Raji (cell line): Measurements from ENCODE around the gene GABBR2.

Experiments used
- POLR2A ChIP-seq: IDR thresholded peaks from 2 replicates; pipeline ENCODE4 v1.6.1; 2011; ENCODE audit warnings: low read depth, low read length, control low read depth; ENCODE audit not compliant: insufficient read depth

GABBR2 gene

DNA sequence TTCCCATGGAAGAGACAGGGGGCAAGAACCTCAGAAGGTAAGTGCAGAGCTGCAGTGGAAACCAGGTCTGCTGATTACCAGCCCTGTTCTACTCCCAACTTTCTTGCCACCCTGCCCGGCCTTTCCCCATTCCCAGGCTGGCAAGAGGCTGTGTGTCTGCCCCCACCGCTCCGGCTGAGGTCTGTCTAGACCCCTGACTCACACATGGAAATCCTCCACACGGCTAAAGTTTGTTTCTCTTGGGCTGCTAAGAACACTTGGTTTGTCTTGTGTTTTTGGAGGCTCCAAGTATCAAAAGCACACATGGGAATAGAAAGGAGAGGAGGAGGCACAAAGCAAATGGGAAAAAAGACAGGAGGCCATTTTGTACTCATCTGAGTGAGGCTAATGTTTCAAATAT lies 168.3 kb downstream of the GABBR2 start:
- TF ChIP-seq POLR2A: no peak

- no peak for TF ChIP-seq POLR2A
Observed at GRCh38 chr9:98539954-98540353, 168.8 kb downstream of the GABBR2 start.

- no peak for TF ChIP-seq POLR2A
Observed at GRCh38 chr9:98538626-98539031, 170.1 kb downstream of the GABBR2 start.

DNA sequence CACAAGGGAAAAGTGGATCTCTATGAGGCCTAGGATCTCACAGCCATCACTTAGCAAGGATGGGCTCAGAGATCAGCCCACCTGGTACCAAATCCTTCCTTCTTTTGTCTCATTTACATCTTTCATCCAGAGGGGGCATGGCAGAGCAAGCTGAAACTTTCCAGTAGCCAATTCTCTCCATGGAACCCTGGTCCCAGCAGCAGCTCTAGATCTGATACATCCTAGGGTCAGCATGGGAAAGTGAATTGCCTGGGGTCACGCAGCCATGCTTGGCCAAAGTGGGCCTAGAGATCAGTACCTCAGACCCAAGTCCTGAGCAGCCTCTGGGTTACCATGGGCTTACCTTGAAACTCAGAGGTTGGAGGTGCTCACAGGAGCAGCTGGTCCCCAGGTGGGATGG lies 170.5 kb downstream of the GABBR2 start:
- no peak for TF ChIP-seq POLR2A

DNA sequence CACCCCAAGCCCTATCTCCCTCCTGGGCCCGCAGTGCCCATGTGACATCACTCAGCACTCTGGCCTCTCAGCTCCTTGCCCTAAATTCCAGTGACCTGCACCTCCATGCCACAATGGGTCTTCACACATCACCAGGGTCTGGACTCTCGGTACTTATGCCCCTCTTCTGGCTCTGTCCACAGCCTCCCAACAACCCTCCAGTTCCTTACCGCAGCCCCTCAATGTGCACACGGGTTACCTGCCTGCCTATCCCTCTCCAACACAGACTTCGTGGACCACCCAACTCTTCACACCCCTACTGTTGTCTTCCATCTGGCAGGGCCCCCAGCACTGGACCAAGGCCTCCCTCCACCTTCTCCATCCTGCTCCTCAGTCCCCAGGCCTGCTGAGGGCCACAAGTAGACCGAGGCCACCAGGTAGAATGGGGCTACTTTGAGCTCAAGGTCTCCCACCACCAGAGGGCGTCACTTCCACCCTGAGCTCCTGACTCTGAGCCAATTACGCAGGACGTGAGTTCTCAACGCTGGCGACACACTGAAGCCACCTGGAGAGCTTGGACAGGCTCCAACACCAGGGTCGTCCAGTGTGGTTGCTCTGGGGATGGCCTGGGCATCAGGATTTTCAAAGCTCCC lies 172.1 kb downstream of the GABBR2 start:
- no peak for TF ChIP-seq POLR2A

DNA sequence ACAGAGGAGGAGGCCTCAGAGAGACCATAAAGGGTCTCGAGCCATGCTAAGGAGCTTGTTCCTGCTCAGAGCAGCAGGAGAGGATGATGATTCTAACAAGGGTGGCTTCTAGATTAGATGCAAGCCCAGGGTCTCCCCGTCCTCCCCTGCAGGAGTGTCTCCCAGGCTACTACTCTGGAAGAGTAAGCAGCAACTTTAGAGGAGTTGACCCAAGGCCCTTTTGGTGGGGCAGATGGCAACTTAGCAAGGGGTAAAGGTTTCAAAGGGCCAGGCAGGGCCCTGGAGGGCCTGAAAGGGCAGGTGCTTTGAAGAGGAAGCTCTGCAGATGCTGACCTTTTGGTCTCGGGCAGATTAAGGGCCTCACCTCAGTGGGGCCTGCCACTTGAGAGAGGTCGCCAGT lies 174.9 kb downstream of the GABBR2 start:
- TF ChIP-seq POLR2A: no peak

- no peak for TF ChIP-seq POLR2A
Observed at GRCh38 chr9:98533132-98533531, 175.6 kb downstream of the GABBR2 start.

GRCh38 chr9:98532574-98532973 lies 176.2 kb downstream of the GABBR2 start:
- no peak for TF ChIP-seq POLR2A

DNA sequence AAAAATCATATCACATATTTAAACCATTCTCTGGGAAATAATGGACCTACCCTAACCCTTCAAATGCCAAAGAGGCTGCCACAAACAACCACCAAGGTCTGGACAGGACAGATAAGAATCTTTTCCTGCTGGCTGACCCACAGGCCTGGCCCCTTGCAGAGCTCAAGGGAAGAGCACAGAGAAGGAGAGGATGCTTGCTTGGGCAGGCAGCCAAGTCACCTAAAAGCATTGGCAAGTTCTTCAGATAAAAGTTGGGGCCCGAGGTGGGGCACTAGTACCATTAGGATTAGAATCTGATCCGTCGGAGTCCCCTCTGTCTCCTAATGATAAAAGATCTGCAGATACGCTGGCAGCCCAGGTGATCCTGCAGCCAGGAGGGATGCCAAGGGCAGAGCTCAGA lies 176.6 kb downstream of the GABBR2 start:
- no peak for TF ChIP-seq POLR2A

- no peak for TF ChIP-seq POLR2A
Observed at GRCh38 chr9:98530806-98531386, 177.8 kb downstream of the GABBR2 start.

DNA sequence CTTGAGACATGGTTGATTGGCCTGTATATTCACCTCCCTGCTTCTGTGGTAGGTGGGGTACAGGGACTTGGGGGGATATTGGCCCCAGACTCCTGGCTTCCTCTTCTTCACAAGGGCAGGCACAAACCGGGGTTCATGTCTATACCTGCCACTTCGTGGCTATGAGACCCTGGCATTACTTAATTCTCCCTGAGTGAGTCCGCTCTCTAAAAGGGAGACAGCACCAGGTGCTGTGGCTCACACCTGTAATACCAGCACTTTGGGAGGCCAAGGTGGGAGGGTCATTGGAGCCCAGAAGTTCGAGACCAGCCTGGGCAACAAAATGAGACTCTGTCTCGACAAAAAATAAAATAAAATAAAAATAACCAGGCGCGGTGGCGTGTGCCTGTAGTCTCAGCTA lies 178.5 kb downstream of the GABBR2 start:
- no peak for TF ChIP-seq POLR2A

- TF ChIP-seq POLR2A: no peak
Observed at GRCh38 chr9:98529841-98530240, 178.9 kb downstream of the GABBR2 start.

DNA sequence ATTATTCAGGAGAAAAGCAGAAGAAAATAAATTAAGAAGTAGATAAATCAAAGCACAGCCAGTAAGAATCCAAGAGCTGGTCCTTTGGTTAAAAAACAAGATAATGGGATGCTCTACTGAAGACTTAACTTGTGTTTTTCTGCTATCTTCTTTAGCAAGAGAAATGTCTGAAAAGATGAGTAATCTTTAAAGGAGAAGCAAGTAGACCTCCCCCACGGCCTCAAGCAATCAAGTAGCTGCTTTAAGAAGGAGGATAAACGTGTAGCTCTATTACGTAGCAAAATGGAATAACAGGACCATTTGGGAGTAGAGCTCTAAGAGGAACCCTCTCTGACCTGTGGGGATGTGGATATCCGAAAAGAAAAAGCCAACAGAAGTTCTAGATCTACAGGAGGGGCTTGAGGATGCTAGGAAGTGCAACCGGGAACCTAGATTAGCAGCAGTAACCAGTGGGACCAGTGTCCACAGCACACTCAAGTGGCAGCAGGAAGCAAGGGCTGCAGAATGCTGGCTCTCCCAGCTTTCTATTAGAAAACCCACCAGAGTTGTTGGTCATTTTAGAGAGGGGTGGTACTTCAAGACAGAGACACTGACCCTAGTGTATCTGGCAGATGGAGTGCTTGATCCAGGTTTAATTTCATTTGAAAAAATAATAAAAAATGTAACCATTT lies 185.4 kb downstream of the GABBR2 start:
- no peak for TF ChIP-seq POLR2A

GRCh38 chr9:98522487-98522886 lies 186.2 kb downstream of the GABBR2 start:
- TF ChIP-seq POLR2A: no peak

GRCh38 chr9:98521141-98521540 lies 187.6 kb downstream of the GABBR2 start:
- TF ChIP-seq POLR2A: no peak

- TF ChIP-seq POLR2A: no peak
Observed at GRCh38 chr9:98520221-98520960, 188.3 kb downstream of the GABBR2 start.
